GM20431 (cell line): ENCODE data around the gene SHROOM3.

Experiments
- in situ Hi-C: fragments of 300-500 bp; cut with MseI, MboI; formaldehyde crosslinking; loops from one replicate; pipeline ENCODE4 v1.15.0; 2020; ENCODE audit warnings: low sequenced_read_pairs; ENCODE audit not compliant: unreplicated experiment

SHROOM3 gene

GRCh38 chr4:76562836-76563453 lies 127.9 kb downstream of the SHROOM3 start:
- in situ Hi-C loops = no loop called here

DNA sequence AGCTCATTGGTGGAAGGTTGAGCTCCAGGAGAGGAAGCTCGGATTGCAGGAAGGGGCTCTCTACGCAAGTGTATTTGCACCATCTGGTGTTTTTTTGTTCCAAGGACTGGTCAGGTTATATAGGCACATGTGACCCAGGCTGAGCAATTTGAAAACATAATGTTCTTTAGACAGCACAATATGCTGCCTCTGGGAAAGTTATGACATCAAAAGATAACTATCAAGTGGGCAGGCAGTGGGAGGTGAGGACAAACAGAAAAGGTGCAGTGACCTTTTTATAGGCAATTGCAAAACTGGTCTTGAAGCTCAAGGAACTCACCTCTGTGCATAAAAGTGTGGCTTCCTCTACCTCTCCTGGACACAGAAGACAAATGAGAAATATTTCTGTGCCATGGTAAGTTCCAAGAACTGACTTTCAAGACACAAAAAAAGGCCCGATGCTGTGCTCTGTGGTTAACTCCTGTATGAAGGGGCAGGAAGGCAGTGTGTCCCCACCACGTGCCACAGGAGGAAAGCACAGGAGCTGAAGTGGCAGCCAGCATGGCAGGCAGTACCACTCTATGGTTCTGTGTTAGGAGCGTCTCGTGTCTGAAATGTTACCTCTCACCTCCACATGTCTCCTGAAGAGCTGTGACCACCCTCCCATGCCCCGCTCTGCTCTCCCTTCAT lies 128.6 kb downstream of the SHROOM3 start:
- in situ Hi-C loops = no loop called here

- in situ Hi-C loops = no loop called here
Observed at GRCh38 chr4:76564123-76564915, 129.3 kb downstream of the SHROOM3 start.

DNA sequence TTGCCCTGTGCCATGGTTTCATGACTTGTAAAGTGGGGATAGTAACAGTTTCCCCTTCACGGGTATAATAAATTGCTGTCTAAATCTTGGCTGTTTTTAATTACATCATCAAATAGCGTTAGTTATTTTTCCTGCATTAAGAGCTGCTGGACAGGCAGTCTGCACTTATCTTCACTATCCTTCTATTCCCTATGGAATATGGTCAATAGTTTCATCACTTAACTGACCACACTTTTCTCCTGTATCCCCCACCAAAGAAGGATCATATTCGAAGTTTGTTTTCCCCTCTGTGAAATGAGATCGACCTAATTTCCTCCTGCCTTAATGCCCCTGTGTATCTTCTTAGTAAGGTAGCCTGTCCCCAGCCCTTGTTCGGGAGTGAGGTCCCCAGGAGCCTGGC lies 133.2 kb downstream of the SHROOM3 start:
- in situ Hi-C loops = no loop called here

DNA sequence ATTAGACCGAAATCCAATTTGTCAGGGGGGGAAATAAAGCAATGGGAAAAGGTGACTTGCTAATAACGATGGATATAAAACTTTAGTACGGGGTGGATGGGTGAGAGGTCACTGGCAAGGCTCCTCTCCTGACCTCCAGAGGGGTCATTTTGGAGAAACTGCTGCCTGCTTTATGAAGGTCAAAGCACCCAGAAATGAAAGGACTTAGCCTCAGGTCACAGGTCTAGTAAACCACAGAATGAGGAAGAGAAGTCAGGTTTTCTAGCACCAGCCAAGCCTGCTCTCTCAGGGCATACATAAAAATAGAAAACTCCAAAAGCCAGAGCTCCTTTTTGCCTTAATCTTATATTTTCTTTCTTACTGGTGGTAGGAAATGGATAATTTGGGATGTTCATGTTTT lies 134.2 kb downstream of the SHROOM3 start:
- in situ Hi-C loops = no loop called here

DNA sequence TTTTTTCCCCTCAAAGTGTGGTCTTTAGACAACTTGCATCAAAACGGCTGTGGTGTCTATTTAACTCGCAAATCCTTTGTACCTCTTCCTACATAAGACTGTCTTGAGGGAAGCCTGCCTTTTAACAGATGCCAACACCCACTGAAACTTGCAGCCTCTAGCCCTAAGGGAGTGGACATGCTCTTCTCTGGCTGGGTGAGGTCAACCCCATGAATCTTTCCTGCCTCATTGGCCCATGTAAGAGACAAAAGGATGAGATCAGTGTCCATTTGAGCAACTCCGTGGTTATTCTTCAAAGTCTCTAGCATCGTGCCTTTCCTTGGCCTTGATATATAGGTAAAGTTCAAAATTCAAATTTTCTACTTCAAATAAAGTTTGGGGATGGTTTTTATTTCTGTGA lies 134.7 kb downstream of the SHROOM3 start:
- in situ Hi-C loops = no loop called here

GRCh38 chr4:76570141-76570973 lies 135.3 kb downstream of the SHROOM3 start:
- in situ Hi-C loops = no loop called here

- in situ Hi-C loops = no loop called here
Observed at GRCh38 chr4:76571274-76571673, 136.2 kb downstream of the SHROOM3 start.

GRCh38 chr4:76572224-76572623 lies 137.2 kb downstream of the SHROOM3 start:
- in situ Hi-C loops = no loop called here

GRCh38 chr4:76576824-76577223 lies 141.8 kb downstream of the SHROOM3 start:
- in situ Hi-C loops = no loop called here

GRCh38 chr4:76578002-76578560 lies 143.1 kb downstream of the SHROOM3 start:
- in situ Hi-C loops = no loop called here

DNA sequence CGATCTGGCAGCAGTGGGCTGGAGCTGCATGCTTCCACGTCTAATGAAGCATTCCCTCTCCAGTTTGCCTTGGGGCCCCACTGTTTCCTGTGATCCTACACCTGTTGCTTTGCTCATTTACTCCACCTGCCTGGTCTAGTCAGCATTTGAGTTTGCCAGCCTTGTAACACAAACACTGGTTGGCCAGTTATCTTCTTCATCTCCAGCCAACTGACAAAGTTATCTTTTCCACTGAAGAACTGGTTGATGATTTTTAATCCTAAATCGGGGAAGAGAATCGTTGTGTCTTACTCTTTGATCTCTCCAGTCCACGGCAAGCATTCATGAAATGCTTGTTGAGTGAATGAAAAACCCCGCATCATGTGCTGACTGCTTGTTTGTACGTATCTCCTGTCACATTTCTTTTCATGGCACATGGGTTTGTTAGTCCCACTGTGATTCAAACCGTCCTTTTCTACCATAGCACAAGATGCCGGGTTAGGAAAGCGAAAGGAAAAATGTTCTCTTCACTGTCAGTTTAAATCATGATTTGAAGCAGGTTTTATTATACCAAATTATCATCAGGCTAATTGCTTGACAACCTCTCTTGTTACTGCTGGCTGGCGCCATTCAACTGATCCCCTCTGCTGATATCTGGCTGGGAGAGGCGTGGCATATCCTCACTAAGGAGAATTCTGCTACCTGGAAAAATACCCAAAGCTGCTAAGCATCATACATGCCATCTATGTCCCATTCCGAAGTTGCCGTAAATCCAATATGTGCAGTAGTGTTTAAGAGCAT lies 144.8 kb downstream of the SHROOM3 start:
- in situ Hi-C loops = no loop called here

DNA sequence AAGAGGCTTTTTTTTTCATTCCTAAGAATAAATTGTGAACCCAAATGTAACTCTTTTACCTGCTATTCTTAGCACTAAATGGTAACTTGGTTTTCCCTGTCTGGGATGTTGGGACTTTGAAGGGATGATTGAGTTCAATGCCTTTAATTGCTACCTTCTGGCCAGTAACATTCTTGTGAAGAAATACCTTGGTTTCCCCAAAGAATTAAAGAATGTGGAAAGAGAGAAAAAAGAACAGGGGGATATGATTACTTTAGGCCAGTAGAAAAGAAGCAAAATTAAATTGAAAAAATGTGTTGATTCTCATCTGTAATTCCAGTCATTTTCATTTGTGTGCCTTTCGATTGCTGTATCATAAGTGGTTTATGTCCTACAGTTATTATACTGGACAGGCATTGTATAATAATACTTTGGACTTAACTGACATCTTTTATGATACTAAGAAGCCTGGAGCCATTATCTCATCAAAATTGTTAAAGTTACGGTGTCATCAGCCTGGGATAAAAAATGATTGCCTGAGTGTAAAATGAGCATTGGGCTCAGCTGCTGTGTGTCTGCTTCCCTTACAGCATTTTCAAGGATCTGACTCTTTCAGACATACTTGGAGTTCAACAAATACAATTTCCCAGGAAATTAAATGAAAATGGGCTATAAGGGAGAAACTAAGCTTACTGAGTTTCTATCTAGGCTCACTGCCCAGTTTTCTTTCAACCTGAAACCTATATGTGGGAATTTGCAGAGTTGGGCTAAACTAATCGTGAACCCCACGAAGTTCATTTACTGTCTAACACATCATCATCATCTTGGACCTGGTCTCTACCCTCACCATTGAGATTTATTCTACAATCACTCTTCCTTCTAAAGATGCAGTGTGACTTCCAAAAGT lies 146.3 kb downstream of the SHROOM3 start:
- in situ Hi-C loops = no loop called here

GRCh38 chr4:76582074-76582816 lies 147.2 kb downstream of the SHROOM3 start:
- in situ Hi-C loops = no loop called here

DNA sequence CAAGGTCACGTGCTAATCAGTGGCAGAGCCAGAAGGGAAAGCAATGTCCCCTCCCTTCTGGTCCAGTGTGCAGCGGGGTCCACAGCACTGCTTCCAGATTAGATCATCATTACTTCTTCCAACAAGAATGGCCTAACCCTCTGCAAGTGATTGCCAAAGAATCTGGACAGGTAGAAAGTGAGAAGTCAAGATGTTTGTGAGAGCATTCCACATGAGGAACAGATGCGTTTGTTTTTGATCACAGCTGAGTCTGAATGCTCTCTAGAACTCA lies 147.7 kb downstream of the SHROOM3 start:
- in situ Hi-C loops = no loop called here

GRCh38 chr4:76584241-76585152 lies 149.5 kb downstream of the SHROOM3 start:
- in situ Hi-C loops = no loop called here

- in situ Hi-C loops = no loop called here
Observed at GRCh38 chr4:76585272-76585671, 150.2 kb downstream of the SHROOM3 start.
